ENCODE measurements around the gene MFAP2.

GRCh38 chr1:16978139-16978538, 2.3 kb downstream of the MFAP2 start:
- TF ChIP-seq POLR2A (IDR thresholded peaks at IDR 0.05) (no peak), CTCF (IDR thresholded peaks at IDR 0.05) (no peak)
